Calu3 (cell line): ENCODE results near the gene S100A14. TPM values are rescaled to one million over a fixed set of nuclear protein-coding genes. Genes with fewer than 3 reads are reported as not detected.

Experiments used
- BruUV-seq: library from RNA; stranded (reverse); fragments of 400-500 nt; replicated peaks from 2 replicates; lab custom pipeline; 2021; lab: Mats Ljungman, UMichigan
- CTCF ChIA-PET: fragments of 300-600 bp; sonication (Branson Sonifier 250); formaldehyde crosslinking; loops from one replicate; lab custom pipeline; 2022; ENCODE audit warnings: antibody characterized with exemption; lab: Charles Lee
- DNase-seq: peaks from one replicate; pipeline ENCODE4 v3.0.0; 2022
- H3K27ac Mint-ChIP-seq: one replicate; pipeline ENCODE4 v1.8.0; 2022; ENCODE audit warnings: mixed read lengths; ENCODE audit not compliant: unreplicated experiment
- H3K27me3 Mint-ChIP-seq: one replicate; pipeline ENCODE4 v1.8.0; 2022; ENCODE audit warnings: mixed read lengths; ENCODE audit not compliant: unreplicated experiment
- H3K36me3 Mint-ChIP-seq: one replicate; pipeline ENCODE4 v1.8.0; 2022; ENCODE audit warnings: mild to moderate bottlenecking, moderate library complexity, mixed read lengths; ENCODE audit not compliant: insufficient read depth, unreplicated experiment
- H3K4me1 Mint-ChIP-seq: one replicate; pipeline ENCODE4 v1.8.0; 2022; ENCODE audit warnings: mild to moderate bottlenecking, low read depth, mixed read lengths; ENCODE audit not compliant: unreplicated experiment
- H3K4me3 Mint-ChIP-seq: one replicate; pipeline ENCODE4 v1.8.0; 2022; ENCODE audit warnings: mild to moderate bottlenecking, low read depth, moderate library complexity, mixed read lengths; ENCODE audit not compliant: unreplicated experiment
- H3K9me3 Mint-ChIP-seq: one replicate; pipeline ENCODE4 v1.8.0; 2022; ENCODE audit warnings: low read depth, mixed read lengths; ENCODE audit not compliant: unreplicated experiment
- intact Hi-C: fragments of 100-400 bp; cut with micrococcal nuclease; formaldehyde crosslinking; loops from one replicate; pipeline ENCODE4 v1.10.0; 2022; ENCODE audit not compliant: unreplicated experiment
- total RNA-seq: library from RNA; stranded (reverse); gene quantifications from 2 replicates; pipeline ENCODE4 v1.2.3, GENCODE V29; 2022
- TF ChIP-seq, protein P1 (sequence below): fragments of 200-600 bp; IDR thresholded peaks from one replicate; pipeline ENCODE4 v1.8.0; 2022; ENCODE audit warnings: antibody characterized with exemption; ENCODE audit not compliant: unreplicated experiment

S100A14 gene
- total RNA-seq, 1 experiment from 2014 or later = 74.6 TPM

GRCh38 chr1:153610811-153611301 lies 5.3 kb downstream of the S100A14 start:
- Mint-ChIP-seq H3K9me3 (no peaks in the 10 kb centered on the region), H3K4me3 (peak overlapping the region; percentile 90), H3K27me3 (no peaks in the 10 kb centered on the region), H3K27ac (peak overlapping the region; percentile 71), H3K4me1 (peaks cover 71% of the 10 kb centered on the region), H3K36me3 (peaks cover 89% of the 10 kb centered on the region)
- CTCF ChIA-PET = interaction anchor here (0.6 to 9.3 kb wide), 6 partner anchors 17 to 99 kb away, joined by 3 to 99 read pairs (median 3); partner anchors contain the start of genes S100A1, S100A13 and S100A2
- peak; percentile 30 for DNase-seq
- no TSS peak for BruUV-seq
- intact Hi-C loops = no loop called here
- TF ChIP-seq, protein P1, sequence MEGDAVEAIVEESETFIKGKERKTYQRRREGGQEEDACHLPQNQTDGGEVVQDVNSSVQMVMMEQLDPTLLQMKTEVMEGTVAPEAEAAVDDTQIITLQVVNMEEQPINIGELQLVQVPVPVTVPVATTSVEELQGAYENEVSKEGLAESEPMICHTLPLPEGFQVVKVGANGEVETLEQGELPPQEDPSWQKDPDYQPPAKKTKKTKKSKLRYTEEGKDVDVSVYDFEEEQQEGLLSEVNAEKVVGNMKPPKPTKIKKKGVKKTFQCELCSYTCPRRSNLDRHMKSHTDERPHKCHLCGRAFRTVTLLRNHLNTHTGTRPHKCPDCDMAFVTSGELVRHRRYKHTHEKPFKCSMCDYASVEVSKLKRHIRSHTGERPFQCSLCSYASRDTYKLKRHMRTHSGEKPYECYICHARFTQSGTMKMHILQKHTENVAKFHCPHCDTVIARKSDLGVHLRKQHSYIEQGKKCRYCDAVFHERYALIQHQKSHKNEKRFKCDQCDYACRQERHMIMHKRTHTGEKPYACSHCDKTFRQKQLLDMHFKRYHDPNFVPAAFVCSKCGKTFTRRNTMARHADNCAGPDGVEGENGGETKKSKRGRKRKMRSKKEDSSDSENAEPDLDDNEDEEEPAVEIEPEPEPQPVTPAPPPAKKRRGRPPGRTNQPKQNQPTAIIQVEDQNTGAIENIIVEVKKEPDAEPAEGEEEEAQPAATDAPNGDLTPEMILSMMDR = no peak

DNA sequence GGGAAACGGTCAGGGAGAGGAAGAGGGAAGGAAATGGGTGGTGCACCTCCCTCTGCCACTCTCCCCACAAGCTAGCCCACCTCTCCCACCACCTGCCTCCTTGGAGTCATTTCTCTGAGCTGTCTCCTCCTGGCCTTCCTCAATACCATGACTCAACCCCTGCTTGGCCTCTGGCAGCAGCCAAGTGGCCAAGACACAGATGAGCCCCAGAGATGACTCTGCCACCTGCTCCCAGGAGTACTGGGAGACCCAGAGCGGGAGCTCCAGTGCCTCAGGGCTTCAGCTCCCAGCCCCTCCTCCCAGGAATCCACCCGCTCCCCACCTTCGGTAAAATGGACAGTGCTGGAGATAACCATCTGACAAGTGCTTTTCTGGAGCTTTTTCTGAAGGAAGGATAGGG lies 5.8 kb downstream of the S100A14 start:
- Mint-ChIP-seq H3K4me3 (peak overlapping the region; percentile 90), H3K9me3 (no peaks in the 10 kb centered on the region), H3K4me1 (peaks cover 66% of the 10 kb centered on the region), H3K27ac (peak overlapping the region; percentile 71), H3K27me3 (no peaks in the 10 kb centered on the region), H3K36me3 (peaks cover 89% of the 10 kb centered on the region)
- intact Hi-C loops = no loop called here
- no TSS peak for BruUV-seq
- CTCF ChIA-PET = interaction anchor here (1.1 to 9.3 kb wide), 4 partner anchors 17 to 45 kb away, joined by 3 to 99 read pairs (median 4); partner anchors contain the start of genes S100A1, S100A13 and S100A2
- TF ChIP-seq, protein P1 = no peak
- DNase-seq = peak; percentile 35

- no peak for DNase-seq
- no peaks in the 10 kb centered on the region for H3K9me3 Mint-ChIP-seq
- peak overlapping the region; percentile 71 for H3K27ac Mint-ChIP-seq
- peaks cover 58% of the 10 kb centered on the region for H3K4me1 Mint-ChIP-seq
- intact Hi-C loops = loop anchor here (2.0 kb wide), 1 partner anchor 37 kb away; no protein-coding TSS in a partner anchor
- peak overlapping the region; percentile 90 for H3K4me3 Mint-ChIP-seq
- CTCF ChIA-PET = interaction anchor here (1.4 kb wide), 1 partner anchor 21 kb away, joined by 3 read pairs; no protein-coding TSS in a partner anchor
- TF ChIP-seq, protein P1 = no peak
- no peaks in the 10 kb centered on the region for H3K27me3 Mint-ChIP-seq
- BruUV-seq = no TSS peak
- peaks cover 87% of the 10 kb centered on the region for H3K36me3 Mint-ChIP-seq
Observed at GRCh38 chr1:153609585-153609907, 6.6 kb downstream of the S100A14 start.

- TF ChIP-seq, protein P1 = no peak
- H3K27ac Mint-ChIP-seq = peak overlapping the region; percentile 71
- peaks cover 82% of the 10 kb centered on the region for H3K36me3 Mint-ChIP-seq
- intact Hi-C loops = loop anchor here (2.0 kb wide), 1 partner anchor 36 kb away; no protein-coding TSS in a partner anchor
- CTCF ChIA-PET = interaction anchor here (0.6 to 1.5 kb wide), 6 partner anchors 19 to 37 kb away, joined by 3 to 6 read pairs (median 4); partner anchors contain the start of genes CHTOP and S100A13
- H3K4me3 Mint-ChIP-seq = peak overlapping the region; percentile 90
- no peaks in the 10 kb centered on the region for H3K27me3 Mint-ChIP-seq
- TSS peak; percentile 77 for BruUV-seq
- H3K4me1 Mint-ChIP-seq = peaks cover 53% of the 10 kb centered on the region
- peak; percentile 91 for DNase-seq
- no peaks in the 10 kb centered on the region for H3K9me3 Mint-ChIP-seq
Observed at GRCh38 chr1:153608742-153609584, 7.2 kb downstream of the S100A14 start.
